Heart left ventricle (tissue), 16 donors: ENCODE measurements around the gene CYBA. TPM values are rescaled to one million over a fixed set of nuclear protein-coding genes. Genes with fewer than 3 reads are reported as not detected.

Experiments used
- ATAC-seq, 4 donors: fragments of 200-7000 bp; cut with Tn5 transposase; one replicate each; pipeline ENCODE4 v1.9.1; 2020 to 2022; ENCODE audit warnings: moderate library complexity in 4 of 4, mild to moderate bottlenecking in 3 of 4, moderate number of reproducible peaks in 1 of 4
- DNase-seq, 5 donors: peaks; one replicate each; pipeline ENCODE4 v3.0.0-alpha.2; 2020
- H3K27ac ChIP-seq, 12 donors: fragments of 200-600 bp; sonication (generic) in 4 of 12; one replicate each; pipeline versions ENCODE4 v1.5.0 to v1.8.0; 2016 to 2022; ENCODE audit warnings: mild to moderate bottlenecking in 2 of 12
- H3K27me3 ChIP-seq, 9 donors: fragments of 200-600 bp; sonication (generic) in 2 of 9; one replicate each; pipeline versions ENCODE4 v1.5.1 to v1.8.0; 2016 to 2022; ENCODE audit warnings: mild to moderate bottlenecking in 3 of 9
- H3K36me3 ChIP-seq, 9 donors: fragments of 200-600 bp; sonication (generic) in 2 of 9; one replicate each; pipeline versions ENCODE4 v1.5.0 to v1.8.0; 2018 to 2022; ENCODE audit warnings: mild to moderate bottlenecking in 2 of 9
- H3K4me1 ChIP-seq, 12 donors: fragments of 200-600 bp; sonication (generic) in 4 of 12; one replicate each; pipeline versions ENCODE4 v1.5.0 to v1.8.0; 2016 to 2022; ENCODE audit warnings: mild to moderate bottlenecking in 3 of 12
- H3K4me3 ChIP-seq, 12 donors: fragments of 200-600 bp; sonication (generic) in 4 of 12; one replicate each; pipeline versions ENCODE4 v1.5.0 to v1.8.0; 2017 to 2022; ENCODE audit warnings: mild to moderate bottlenecking in 9 of 12, moderate library complexity in 4 of 12
- H3K9me3 ChIP-seq, 12 donors: fragments of 200-600 bp; sonication (generic) in 4 of 12; one replicate each; pipeline versions ENCODE4 v1.5.0 to v1.8.0; 2016 to 2022; ENCODE audit warnings: mild to moderate bottlenecking in 1 of 12
- POLR2A ChIP-seq, 2 donors: fragments of 450-650 bp; IDR thresholded peaks; one replicate each; pipeline ENCODE4 v1.6.1; 2017; ENCODE audit warnings: antibody characterized with exemption in 2 of 2, mild to moderate bottlenecking in 2 of 2, moderate library complexity in 2 of 2
- WGBS, 4 donors: extraction: QIAGEN DNeasy Blood & Tissue Kit in 2 of 4; methylation state at CpG; one replicate each; pipeline versions ENCODE4 v1.1.5 to v1.1.7; 2013 to 2018; 5-methylcytosine and 5-hydroxymethylcytosine counted together
- intact Hi-C, 10 donors: fragments of 100-400 bp; cut with DNase I; formaldehyde crosslinking; loops; one replicate each; pipeline versions ENCODE4 v1.11.1 to v1.14.2; 2022
- polyA plus RNA-seq, 2 donors: library from polyadenylated mRNA; stranded (reverse); fragments of 200-250 nt; gene quantifications; one replicate each; pipeline ENCODE4 v1.2.3, GENCODE V29; 2013
- total RNA-seq, 9 donors: library from RNA; depleted of rRNA in 2 of 9; stranded (reverse); fragments of >200 nt in 2 of 9; fragmentation: NEBNext Ultra II Directional in 3 of 9; extraction: Animal tissue kit (Norgen Biotek cat#: 25700) in 3 of 9; gene quantifications; one replicate each; pipeline versions ENCODE4 v1.1.0 to v1.2.4, GENCODE V29; 2016 to 2023
- TF ChIP-seq, protein P1 (sequence below), 12 donors: fragments of 200-600 bp; sonication (generic) in 4 of 12; IDR thresholded peaks; one replicate each; pipeline versions ENCODE4 v1.5.0 to v1.8.0; 2018 to 2022; ENCODE audit warnings: antibody characterized with exemption in 12 of 12, mild to moderate bottlenecking in 5 of 12
- donor health status: ischemic (EF 13 %, LVEDD 7.1; RV severe dilation, severe dysfunction).
- donor health status: healthy with polysubstance abuse.
- donor health status: DM: no; HTN: yes; CAD: no.
- donor health status: DM: no; HTN: no; CAD: no.
- donor health status: ischemic (EF 25% LVEDD 6.9; RV normal size, moderate dysfunction).
- donor health status: ischemic (EF 25% LVEDD 5.7; RV mildly dilated, moderate dysfunction).
- donor health status: healthy.
- donor health status: DM: yes; HTN: yes; CAD: no.
- donor health status: ischemic (EF 35%, LVEDD 5.7; RV mildly dilated, moderate dysfunction).
- donor health status: nonischemic (EF 11% LVEDD 7.7; RV severe dilation, severe dysfunction).
- donor health status: DM: yes; HTN: yes; CAD: no.
- donor health status: PGD.
- donor health status: ischemic (EF 29% LVEDD 5.4; RV normal size, mild dysfunction).
- donor health status: nonischemic (EF 23%, LVEDD 6.1; RV moderate dilation, normal function).

Gene CYBA
- total and polyA plus RNA-seq, 11 donors, result 22.6 to 227 (median 46.5) TPM

GRCh38 chr16:88601313-88602036, 49.4 kb downstream of the CYBA start:
- 93% methylated on average over 9 of the region's 9 CpGs for WGBS, 4 donors
- ATAC-seq, result no peak
- no peaks in the 10 kb centered on the region for H3K27me3 ChIP-seq
- no peak for TF ChIP-seq POLR2A (IDR thresholded peaks at IDR 0.05)
- TF ChIP-seq, protein P1, sequence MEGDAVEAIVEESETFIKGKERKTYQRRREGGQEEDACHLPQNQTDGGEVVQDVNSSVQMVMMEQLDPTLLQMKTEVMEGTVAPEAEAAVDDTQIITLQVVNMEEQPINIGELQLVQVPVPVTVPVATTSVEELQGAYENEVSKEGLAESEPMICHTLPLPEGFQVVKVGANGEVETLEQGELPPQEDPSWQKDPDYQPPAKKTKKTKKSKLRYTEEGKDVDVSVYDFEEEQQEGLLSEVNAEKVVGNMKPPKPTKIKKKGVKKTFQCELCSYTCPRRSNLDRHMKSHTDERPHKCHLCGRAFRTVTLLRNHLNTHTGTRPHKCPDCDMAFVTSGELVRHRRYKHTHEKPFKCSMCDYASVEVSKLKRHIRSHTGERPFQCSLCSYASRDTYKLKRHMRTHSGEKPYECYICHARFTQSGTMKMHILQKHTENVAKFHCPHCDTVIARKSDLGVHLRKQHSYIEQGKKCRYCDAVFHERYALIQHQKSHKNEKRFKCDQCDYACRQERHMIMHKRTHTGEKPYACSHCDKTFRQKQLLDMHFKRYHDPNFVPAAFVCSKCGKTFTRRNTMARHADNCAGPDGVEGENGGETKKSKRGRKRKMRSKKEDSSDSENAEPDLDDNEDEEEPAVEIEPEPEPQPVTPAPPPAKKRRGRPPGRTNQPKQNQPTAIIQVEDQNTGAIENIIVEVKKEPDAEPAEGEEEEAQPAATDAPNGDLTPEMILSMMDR (IDR thresholded peaks at IDR 0.05), result no peak
- H3K4me1 ChIP-seq, result peaks cover 0 to 45% (median 21%) of the 10 kb centered on the region in 12 donors
- H3K36me3 ChIP-seq, result peaks cover 0 to 77% (median 66%) of the 10 kb centered on the region in 9 donors
- intact Hi-C loops, result no loop called here
- H3K4me3 ChIP-seq, result no peak overlapping the region
- peak in 2 of 5 donors; percentile 6 to 20 for DNase-seq
- peak overlapping the region in 2 of 12 donors; percentile 69 to 83 for H3K27ac ChIP-seq
- no peaks in the 10 kb centered on the region for H3K9me3 ChIP-seq

GRCh38 chr16:88600539-88600896, 50.3 kb downstream of the CYBA start:
- 93 to 96% (median 95%) methylated on average over 6 of the region's 6 CpGs for WGBS, 4 donors
- Histone ChIP-seq H3K36me3 (peaks cover 0 to 69% (median 57%) of the 10 kb centered on the region in 9 donors), H3K27me3 (no peaks in the 10 kb centered on the region), H3K27ac (peak overlapping the region in 11 of 12 donors; percentile 69 to 86 (median 81)), H3K4me3 (no peak overlapping the region), H3K4me1 (peaks cover 0 to 55% (median 24%) of the 10 kb centered on the region in 12 donors), H3K9me3 (no peaks in the 10 kb centered on the region)
- ATAC-seq (no peak), DNase-seq (no peak)
- no peak for TF ChIP-seq POLR2A (IDR thresholded peaks at IDR 0.05)
- TF ChIP-seq, protein P1 (IDR thresholded peaks at IDR 0.05), result no peak
- intact Hi-C loops, result no loop called here

- peaks cover 0 to 65% (median 52%) of the 10 kb centered on the region in 9 donors for H3K36me3 ChIP-seq
- H3K4me3 ChIP-seq, result peak overlapping the region in 1 of 12 donors; percentile 17
- peaks cover 0 to 59% (median 29%) of the 10 kb centered on the region in 12 donors for H3K4me1 ChIP-seq
- no peaks in the 10 kb centered on the region for H3K9me3 ChIP-seq
- no peak for TF ChIP-seq POLR2A (IDR thresholded peaks at IDR 0.05)
- TF ChIP-seq, protein P1 (IDR thresholded peaks at IDR 0.05), result no peak
- intact Hi-C loops, result loop anchor here in 3 of 10 donors (5.0 to 10.0 kb wide), 2 partner anchors 52 to 105 kb away; partner anchors contain the start of genes CTU2 (in 2 of the 3), RNF166 (in 2 of the 3) and CYBA (in 1 of the 3)
- ATAC-seq (peak in 1 of 4 donors; percentile 43), DNase-seq (peak in 1 of 5 donors; percentile 62)
- H3K27ac ChIP-seq, result peak overlapping the region; percentile 69 to 86 (median 79)
- no peaks in the 10 kb centered on the region for H3K27me3 ChIP-seq
- 69 to 80% (median 72%) methylated on average over 24 to 25 of the region's 25 CpGs for WGBS, 4 donors
These were observed 50.9 kb downstream of the CYBA start for GRCh38 chr16:88599825-88600538.
